ENCODE measurements around the gene CELA2B.
"Not testable (repeated sequence)": the region's sequence is repeated elsewhere in the genome, so short reads cannot be mapped to it uniquely, and the experiment has no call there.

GRCh38 chr1:15469821-15470448 is 6.0 kb upstream of the CELA2B start:
- TF ChIP-seq, protein P1, sequence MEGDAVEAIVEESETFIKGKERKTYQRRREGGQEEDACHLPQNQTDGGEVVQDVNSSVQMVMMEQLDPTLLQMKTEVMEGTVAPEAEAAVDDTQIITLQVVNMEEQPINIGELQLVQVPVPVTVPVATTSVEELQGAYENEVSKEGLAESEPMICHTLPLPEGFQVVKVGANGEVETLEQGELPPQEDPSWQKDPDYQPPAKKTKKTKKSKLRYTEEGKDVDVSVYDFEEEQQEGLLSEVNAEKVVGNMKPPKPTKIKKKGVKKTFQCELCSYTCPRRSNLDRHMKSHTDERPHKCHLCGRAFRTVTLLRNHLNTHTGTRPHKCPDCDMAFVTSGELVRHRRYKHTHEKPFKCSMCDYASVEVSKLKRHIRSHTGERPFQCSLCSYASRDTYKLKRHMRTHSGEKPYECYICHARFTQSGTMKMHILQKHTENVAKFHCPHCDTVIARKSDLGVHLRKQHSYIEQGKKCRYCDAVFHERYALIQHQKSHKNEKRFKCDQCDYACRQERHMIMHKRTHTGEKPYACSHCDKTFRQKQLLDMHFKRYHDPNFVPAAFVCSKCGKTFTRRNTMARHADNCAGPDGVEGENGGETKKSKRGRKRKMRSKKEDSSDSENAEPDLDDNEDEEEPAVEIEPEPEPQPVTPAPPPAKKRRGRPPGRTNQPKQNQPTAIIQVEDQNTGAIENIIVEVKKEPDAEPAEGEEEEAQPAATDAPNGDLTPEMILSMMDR (IDR thresholded peaks at IDR 0.05) = not testable (repeated sequence)
- TF ChIP-seq POLR2A (IDR thresholded peaks at IDR 0.05) = not testable (repeated sequence)

Measured in heart left ventricle (tissue), 13 donors.